GM18507 (cell line): ENCODE measurements around the gene ZNF337.
"Not testable (repeated sequence)": the region's sequence is repeated elsewhere in the genome, so short reads cannot be mapped to it uniquely, and the experiment has no call there.

Source experiments
- DNase-seq: peaks from one replicate; pipeline ENCODE4 v3.0.0; 2011; ENCODE audit warnings: low read depth; ENCODE audit not compliant: insufficient read length; ENCODE audit errors: extremely low spot score
- FAIRE-seq: peaks from 2 replicates; lab custom pipeline; 2011; peaks lifted over from hg19 to GRCh38; lab: Jason Lieb, UNC

ZNF337 gene

GRCh38 chr20:25696371-25697131 is at the start of gene ZNF337:
Gene ZNF337 (minus strand): TSS chr20:25696853. CDS start chr20:25686417, 10,436 bp downstream.
- DNase-seq: peak; percentile 87
- peak; percentile 97 for FAIRE-seq

GRCh38 chr20:25745738-25746137 is 49.1 kb upstream of the ZNF337 start:
- no peak for DNase-seq
- no peak for FAIRE-seq

- DNase-seq (no peak), FAIRE-seq (no peak)
Observed at GRCh38 chr20:25745100-25745499, 48.4 kb upstream of the ZNF337 start.

- no peak for DNase-seq
- no peak for FAIRE-seq
Observed at GRCh38 chr20:25744261-25744660, 47.6 kb upstream of the ZNF337 start.

- no peak for FAIRE-seq
- no peak for DNase-seq
Observed at GRCh38 chr20:25741088-25741487, 44.4 kb upstream of the ZNF337 start.

- DNase-seq (no peak), FAIRE-seq (no peak)
Observed at GRCh38 chr20:25739615-25740320, 43.1 kb upstream of the ZNF337 start.

GRCh38 chr20:25738198-25738597 is 41.5 kb upstream of the ZNF337 start:
- FAIRE-seq (no peak), DNase-seq (no peak)

GRCh38 chr20:25733903-25734302 is 37.2 kb upstream of the ZNF337 start:
- DNase-seq (no peak), FAIRE-seq (no peak)

- no peak for DNase-seq
- FAIRE-seq: no peak
Observed at GRCh38 chr20:25730862-25731261, 34.2 kb upstream of the ZNF337 start.

- FAIRE-seq (no peak), DNase-seq (no peak)
Observed at GRCh38 chr20:25726357-25726756, 29.7 kb upstream of the ZNF337 start.

GRCh38 chr20:25725639-25726038 is 29.0 kb upstream of the ZNF337 start:
- FAIRE-seq (peak; percentile 46), DNase-seq (no peak)

GRCh38 chr20:25723975-25724374 is 27.3 kb upstream of the ZNF337 start:
- FAIRE-seq: no peak
- DNase-seq: no peak

GRCh38 chr20:25720285-25720684 is 23.6 kb upstream of the ZNF337 start:
- FAIRE-seq: no peak
- DNase-seq: no peak

- not testable (repeated sequence) for DNase-seq, FAIRE-seq
Observed at GRCh38 chr20:25718896-25719809, 22.5 kb upstream of the ZNF337 start.

GRCh38 chr20:25707695-25708094 is 11.0 kb upstream of the ZNF337 start:
- DNase-seq: no peak
- FAIRE-seq: no peak

- FAIRE-seq: no peak
Observed at GRCh38 chr20:25706793-25707192, 10.1 kb upstream of the ZNF337 start.

GRCh38 chr20:25705830-25706351 is 9.2 kb upstream of the ZNF337 start:
- FAIRE-seq (no peak), DNase-seq (no peak)

More at GRCh38 chr20:25706793-25707192, 10.1 kb upstream of the ZNF337 start:
- no peak for DNase-seq

GRCh38 chr20:25704303-25704702 is 7.7 kb upstream of the ZNF337 start:
- not testable (repeated sequence) for FAIRE-seq, DNase-seq

GRCh38 chr20:25700835-25701234 is 4.2 kb upstream of the ZNF337 start:
- not testable (repeated sequence) for DNase-seq, FAIRE-seq

- FAIRE-seq (no peak), DNase-seq (no peak)
Observed at GRCh38 chr20:25699914-25700313, 3.3 kb upstream of the ZNF337 start.
